Liver (tissue), 3 donors: ENCODE data around the gene SYNGR1.

Source experiments
- ATF3 ChIP-seq: IDR thresholded peaks from 2 replicates; pipeline ENCODE4 v1.6.1; 2016; ENCODE audit warnings: antibody characterized with exemption
- CTCF ChIP-seq: fragments of 150-350 bp; IDR thresholded peaks from 2 replicates; pipeline ENCODE4 v1.5.1; 2017; ENCODE audit warnings: improper control_type of control experiment, low read depth, low read length; ENCODE audit not compliant: missing input control
- HNF4A ChIP-seq, 2 donors: conservative IDR thresholded peaks; 2 replicates each; pipeline ENCODE4 v1.6.1; 2016; ENCODE audit warnings: antibody characterized with exemption in 2 of 2, mild to moderate bottlenecking in 2 of 2
- JUND ChIP-seq, 2 donors: IDR thresholded peaks; 2 replicates each; pipeline ENCODE4 v1.6.1; 2016; ENCODE audit warnings: antibody characterized with exemption in 2 of 2
- MAX ChIP-seq: IDR thresholded peaks from 2 replicates; pipeline ENCODE4 v1.6.1; 2016; ENCODE audit warnings: antibody characterized with exemption
- REST ChIP-seq: IDR thresholded peaks from 2 replicates; pipeline ENCODE4 v1.6.1; 2016; ENCODE audit warnings: antibody characterized with exemption, mild to moderate bottlenecking
- YY1 ChIP-seq: IDR thresholded peaks from 2 replicates; pipeline ENCODE4 v1.6.1; 2016; ENCODE audit warnings: antibody characterized with exemption, mild to moderate bottlenecking
- ZBTB33 ChIP-seq: IDR thresholded peaks from 2 replicates; pipeline ENCODE4 v1.6.1; 2016; ENCODE audit warnings: antibody characterized with exemption
- donor health status: healthy.
- donor health status: healthy.

GRCh38 chr22:39343259-39344045 lies 6.3 kb upstream of the SYNGR1 start:
- TF ChIP-seq YY1 (peak; percentile 28), ZBTB33 (no peak), HNF4A (conservative IDR thresholded peaks at IDR 0.05) (peak; percentile 80 to 87), CTCF (peak; percentile 67), JUND (IDR thresholded peaks at IDR 0.05) (no peak), MAX (no peak), ATF3 (no peak), REST (no peak)
